Heart right ventricle (tissue), 16 donors: ENCODE data around the gene COMTD1. TPM values are rescaled to one million over a fixed set of nuclear protein-coding genes. Genes with fewer than 3 reads are reported as not detected.

Experiments used
- ATAC-seq, 8 donors: fragments of 200-7000 bp; cut with Tn5 transposase; one replicate each; pipeline ENCODE4 v1.9.1; 2020; ENCODE audit warnings: mild to moderate bottlenecking in 8 of 8, moderate library complexity in 8 of 8, moderate number of reproducible peaks in 1 of 8
- DNase-seq, 2 donors: peaks; one replicate each; pipeline ENCODE4 v3.0.0-alpha.2; 2020
- H3K27ac ChIP-seq, 10 donors: fragments of 200-600 bp; sonication (generic) in 2 of 10; one replicate each; pipeline versions ENCODE4 v1.5.0 to v1.8.0; 2020 to 2022; ENCODE audit warnings: mild to moderate bottlenecking in 3 of 10
- H3K27me3 ChIP-seq, 7 donors: fragments of 200-600 bp; one replicate each; pipeline ENCODE4 v1.8.0; 2021 to 2022; ENCODE audit warnings: mild to moderate bottlenecking in 2 of 7
- H3K36me3 ChIP-seq, 9 donors: fragments of 200-600 bp; sonication (generic) in 1 of 9; one replicate each; pipeline versions ENCODE4 v1.5.0 to v1.8.0; 2020 to 2022; ENCODE audit warnings: mild to moderate bottlenecking in 2 of 9
- H3K4me1 ChIP-seq, 9 donors: fragments of 200-600 bp; sonication (generic) in 1 of 9; one replicate each; pipeline versions ENCODE4 v1.5.0 to v1.8.0; 2020 to 2022; ENCODE audit warnings: mild to moderate bottlenecking in 4 of 9
- H3K4me3 ChIP-seq, 10 donors: fragments of 200-600 bp; sonication (generic) in 2 of 10; one replicate each; pipeline versions ENCODE4 v1.5.0 to v1.8.0; 2020 to 2022; ENCODE audit warnings: mild to moderate bottlenecking in 7 of 10, moderate library complexity in 2 of 10
- H3K9me3 ChIP-seq, 11 donors: fragments of 200-600 bp in 10 of 11; sonication (generic) in 2 of 11; one replicate each; pipeline versions ENCODE4 v1.5.0 to v1.8.0; 2013 to 2022; ENCODE audit warnings: mild to moderate bottlenecking in 2 of 11, control low read depth in 1 of 11, moderate library complexity in 1 of 11
- CTCF ChIP-seq, 9 donors: fragments of 200-600 bp; sonication (generic) in 2 of 9; IDR thresholded peaks; one replicate each; pipeline versions ENCODE4 v1.5.0 to v1.8.0; 2021 to 2022; ENCODE audit warnings: antibody characterized with exemption in 9 of 9, mild to moderate bottlenecking in 5 of 9, moderate library complexity in 1 of 9
- WGBS, 2 donors: extraction: QIAGEN DNeasy Blood & Tissue Kit; methylation state at CpG; one replicate each; pipeline ENCODE4 v1.1.7; 2013; ENCODE audit warnings: inconsistent platforms in 1 of 2; 5-methylcytosine and 5-hydroxymethylcytosine counted together
- intact Hi-C, 10 donors: fragments of 100-400 bp; cut with DNase I; formaldehyde crosslinking; loops; one replicate each; pipeline versions ENCODE4 v1.11.1 to v1.14.2; 2022
- polyA plus RNA-seq, 2 donors: library from polyadenylated mRNA; stranded (reverse); fragments of 200-250 nt; gene quantifications; one replicate each; pipeline ENCODE4 v1.2.3, GENCODE V29; 2013
- total RNA-seq, 10 donors: library from RNA; stranded (reverse); fragmentation: NEBNext Ultra II Directional in 3 of 10; extraction: Animal tissue kit (Norgen Biotek cat#: 25700) in 3 of 10; gene quantifications; one replicate each; pipeline versions ENCODE4 v1.2.1 to v1.2.4, GENCODE V29; 2021 to 2023
- donor health status: Arrhythmogenic right ventricular cardiomyopathy.
- donor health status: ischemic (EF 13 %, LVEDD 7.1; RV severe dilation, severe dysfunction).
- donor health status: healthy with polysubstance abuse.
- donor health status: DM: no; HTN: yes; CAD: no.
- donor health status: DM: no; HTN: no; CAD: no.
- donor health status: ischemic (EF 25% LVEDD 6.9; RV normal size, moderate dysfunction).
- donor health status: ischemic (EF 25% LVEDD 5.7; RV mildly dilated, moderate dysfunction).
- donor health status: healthy.
- donor health status: DM: yes; HTN: yes; CAD: no.
- donor health status: Ischemic cardiomyopathy.
- donor health status: ischemic (EF 35%, LVEDD 5.7; RV mildly dilated, moderate dysfunction).
- donor health status: nonischemic (EF 11% LVEDD 7.7; RV severe dilation, severe dysfunction).
- donor health status: DM: yes; HTN: yes; CAD: no.
- donor health status: PGD.
- donor health status: ischemic (EF 29% LVEDD 5.4; RV normal size, mild dysfunction).
- donor health status: nonischemic (EF 23%, LVEDD 6.1; RV moderate dilation, normal function).

The COMTD1 gene
- total and polyA plus RNA-seq, 12 donors, result 16.4 to 254 (median 33.6) TPM

DNA sequence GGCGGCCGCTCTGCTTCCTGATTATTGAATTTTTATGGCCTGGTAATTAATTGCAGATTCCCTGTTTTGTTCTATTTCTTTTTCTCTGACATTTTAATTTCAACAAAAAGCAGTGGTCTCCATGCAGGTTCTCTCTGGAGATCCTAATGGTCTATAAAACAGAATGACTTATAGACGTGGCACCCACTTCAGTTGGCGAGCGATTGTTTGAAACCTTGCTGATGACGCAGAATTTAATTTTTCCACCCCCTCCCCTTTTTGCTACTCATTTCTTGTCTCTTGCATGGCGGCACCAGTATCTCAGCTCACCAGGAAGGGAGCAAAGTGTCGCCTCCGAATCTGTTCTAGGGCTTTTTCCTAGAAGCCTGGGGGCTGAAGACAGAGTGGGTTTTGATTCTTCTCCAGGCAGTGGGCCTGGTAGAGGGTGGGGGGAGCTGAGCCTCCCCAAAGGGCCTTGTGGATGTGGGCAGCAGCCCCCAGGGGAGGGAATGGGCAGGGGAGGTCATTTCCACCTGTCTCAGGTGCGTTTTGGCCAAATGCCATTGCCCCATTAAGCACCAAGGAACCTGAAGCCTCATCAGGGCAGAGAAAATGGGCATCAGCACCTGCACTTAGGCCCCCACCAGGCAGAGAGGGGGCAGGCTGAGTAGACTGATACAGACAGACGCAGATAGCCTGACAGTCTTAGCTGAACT is 3.5 kb upstream of the COMTD1 start:
- DNase-seq, result no peak
- Histone ChIP-seq H3K9me3 (peaks cover 0 to 7% (median 0%) of the 10 kb centered on the region in 11 donors), H3K27me3 (no peaks in the 10 kb centered on the region), H3K4me1 (peaks cover 0 to 18% (median 13%) of the 10 kb centered on the region in 9 donors), H3K27ac (no peak overlapping the region), H3K36me3 (no peaks in the 10 kb centered on the region), H3K4me3 (no peak overlapping the region)
- no peak for TF ChIP-seq CTCF (IDR thresholded peaks at IDR 0.05)
- intact Hi-C loops, result loop anchor here in 7 of 10 donors (5.0 to 10.0 kb wide), 8 partner anchors 142 to 997 kb away; partner anchors contain the start of gene KAT6B (in 1 of the 7)
- ATAC-seq, result no peak
- 89 to 90% methylated on average over 11 of the region's 11 CpGs for WGBS, 2 donors

DNA sequence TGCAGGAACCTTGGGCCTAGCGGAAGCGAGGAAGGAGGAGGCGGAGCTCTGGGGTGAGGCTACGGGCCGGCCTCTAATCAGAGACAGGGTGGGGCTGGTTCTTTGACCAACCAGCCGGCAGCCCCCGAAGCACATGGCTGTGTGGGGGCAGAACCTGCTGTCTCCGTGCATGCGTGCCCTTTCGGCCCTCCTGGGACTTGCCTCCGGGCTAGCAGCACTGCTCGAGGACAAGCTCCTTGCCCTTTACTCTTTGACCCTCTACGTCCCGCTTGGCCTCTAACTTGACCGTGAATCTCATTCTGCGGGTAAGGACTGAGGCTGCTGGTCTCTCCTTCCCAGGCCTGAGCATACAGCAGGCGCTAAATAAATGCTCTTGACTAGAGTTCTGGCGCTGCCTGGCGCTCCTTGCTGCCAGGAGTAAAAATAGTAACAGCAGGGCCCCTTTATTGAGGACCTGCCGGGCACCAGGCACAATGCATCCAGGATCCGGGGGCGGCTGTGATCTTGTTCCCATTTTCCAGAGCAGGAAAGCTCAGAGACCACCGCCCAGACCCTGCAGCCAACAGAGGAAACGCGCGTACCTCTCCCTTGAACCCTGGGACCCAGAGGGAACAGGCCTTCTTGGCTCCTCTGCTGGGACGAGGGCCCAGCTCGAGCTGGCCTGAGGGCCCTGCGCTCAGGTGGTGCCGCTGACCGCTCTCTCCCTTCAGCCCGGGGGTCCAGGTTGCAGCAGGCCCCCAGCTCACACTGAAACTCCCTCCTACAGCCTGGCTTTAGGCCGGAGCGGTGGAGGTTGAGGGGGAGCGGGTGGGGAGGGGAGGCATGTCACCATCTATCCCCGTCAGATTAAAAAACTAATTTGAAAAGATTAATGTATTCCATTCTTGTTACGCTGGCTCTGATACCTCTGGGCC is 2.7 kb upstream of the COMTD1 start:
- Histone ChIP-seq H3K36me3 (peaks cover 0 to 5% (median 0%) of the 10 kb centered on the region in 9 donors), H3K4me1 (peaks cover 0 to 24% (median 14%) of the 10 kb centered on the region in 9 donors), H3K27ac (no peak overlapping the region), H3K4me3 (no peak overlapping the region), H3K9me3 (no peaks in the 10 kb centered on the region), H3K27me3 (no peaks in the 10 kb centered on the region)
- TF ChIP-seq CTCF (IDR thresholded peaks at IDR 0.05), result no peak
- ATAC-seq (no peak), DNase-seq (no peak)
- intact Hi-C loops, result loop anchor here in 7 of 10 donors (5.0 to 10.0 kb wide), 8 partner anchors 141 to 996 kb away; partner anchors contain the start of gene KAT6B (in 1 of the 7)
- WGBS, 2 donors, result 87 to 88% methylated on average over 37 of the region's 37 CpGs

GRCh38 chr10:75236178-75236825 is 545 bp upstream of the COMTD1 start:
- peaks cover 0 to 26% (median 11%) of the 10 kb centered on the region in 9 donors for H3K36me3 ChIP-seq
- 48 to 50% methylated on average over 12 of the region's 12 CpGs for WGBS, 2 donors
- H3K4me1 ChIP-seq, result peaks cover 0 to 29% (median 14%) of the 10 kb centered on the region in 9 donors
- H3K27ac ChIP-seq, result peak overlapping the region in 7 of 10 donors; percentile 10 to 93 (median 86)
- peak in 3 of 9 donors; percentile 8 to 44 (median 20) for TF ChIP-seq CTCF (IDR thresholded peaks at IDR 0.05)
- intact Hi-C loops, result loop anchor here in 8 of 10 donors (2.0 to 10.0 kb wide), 10 partner anchors 139 to 994 kb away; partner anchors contain the start of gene KAT6B (in 1 of the 8)
- peak overlapping the region in 6 of 10 donors; percentile 79 to 95 (median 89) for H3K4me3 ChIP-seq
- no peaks in the 10 kb centered on the region for H3K27me3 ChIP-seq
- no peaks in the 10 kb centered on the region for H3K9me3 ChIP-seq
- DNase-seq (no peak), ATAC-seq (no peak)
